ENCODE results near the gene PLEKHA8.

The PLEKHA8 gene

DNA sequence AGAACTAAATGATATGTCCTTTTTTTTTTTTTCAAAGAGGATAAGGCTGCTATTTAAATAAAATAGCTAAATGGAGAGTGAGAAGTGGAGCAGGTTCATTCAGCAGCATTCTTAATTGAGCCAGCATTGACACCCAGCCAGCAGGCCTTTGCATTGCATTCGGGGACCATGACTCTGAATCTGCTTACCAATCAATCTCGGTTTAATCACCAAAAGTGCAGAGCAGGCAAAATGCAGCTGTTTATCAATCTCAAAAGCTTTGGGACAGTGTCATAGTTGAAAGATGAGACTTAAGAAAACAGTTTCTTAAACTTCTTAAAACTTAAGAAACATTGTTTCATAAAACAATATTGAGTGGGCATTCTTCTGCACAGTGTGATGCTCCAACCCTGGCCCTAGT is 51.7 kb downstream of the PLEKHA8 start:
- TF ChIP-seq, protein P1, sequence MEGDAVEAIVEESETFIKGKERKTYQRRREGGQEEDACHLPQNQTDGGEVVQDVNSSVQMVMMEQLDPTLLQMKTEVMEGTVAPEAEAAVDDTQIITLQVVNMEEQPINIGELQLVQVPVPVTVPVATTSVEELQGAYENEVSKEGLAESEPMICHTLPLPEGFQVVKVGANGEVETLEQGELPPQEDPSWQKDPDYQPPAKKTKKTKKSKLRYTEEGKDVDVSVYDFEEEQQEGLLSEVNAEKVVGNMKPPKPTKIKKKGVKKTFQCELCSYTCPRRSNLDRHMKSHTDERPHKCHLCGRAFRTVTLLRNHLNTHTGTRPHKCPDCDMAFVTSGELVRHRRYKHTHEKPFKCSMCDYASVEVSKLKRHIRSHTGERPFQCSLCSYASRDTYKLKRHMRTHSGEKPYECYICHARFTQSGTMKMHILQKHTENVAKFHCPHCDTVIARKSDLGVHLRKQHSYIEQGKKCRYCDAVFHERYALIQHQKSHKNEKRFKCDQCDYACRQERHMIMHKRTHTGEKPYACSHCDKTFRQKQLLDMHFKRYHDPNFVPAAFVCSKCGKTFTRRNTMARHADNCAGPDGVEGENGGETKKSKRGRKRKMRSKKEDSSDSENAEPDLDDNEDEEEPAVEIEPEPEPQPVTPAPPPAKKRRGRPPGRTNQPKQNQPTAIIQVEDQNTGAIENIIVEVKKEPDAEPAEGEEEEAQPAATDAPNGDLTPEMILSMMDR (IDR thresholded peaks at IDR 0.05; ENCODE audit: control insufficient read depth, extremely low read depth, insufficient read depth) = no peak
- DNase-seq (ENCODE audit: low read depth) = no peak
- H3K4me3 ChIP-seq (ENCODE audit: low read depth, low read length) = no peak overlapping the region

DNA sequence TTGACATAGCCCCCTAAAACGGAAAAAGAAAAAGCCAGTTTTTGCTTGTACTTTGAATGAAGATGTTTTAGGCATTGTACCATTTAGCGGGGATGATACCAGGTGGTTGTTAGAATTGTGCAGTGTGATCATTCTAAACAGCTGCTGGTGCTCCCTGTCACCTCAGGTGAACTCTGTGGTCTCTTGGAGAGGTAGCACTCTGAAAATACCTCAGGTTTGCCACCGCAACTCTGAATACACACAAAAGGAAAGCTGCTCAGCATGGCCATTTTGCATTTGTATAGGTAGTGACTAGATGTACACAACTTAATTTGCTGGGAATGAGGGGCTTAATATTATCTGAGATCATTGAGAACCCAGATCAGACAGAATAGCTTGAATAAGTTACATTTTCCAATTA is 52.6 kb downstream of the PLEKHA8 start:
- TF ChIP-seq, protein P1 (IDR thresholded peaks at IDR 0.05; ENCODE audit: control insufficient read depth, extremely low read depth, insufficient read depth) = no peak
- no peak for DNase-seq (ENCODE audit: low read depth)
- H3K4me3 ChIP-seq (ENCODE audit: low read depth, low read length) = no peak overlapping the region

DNA sequence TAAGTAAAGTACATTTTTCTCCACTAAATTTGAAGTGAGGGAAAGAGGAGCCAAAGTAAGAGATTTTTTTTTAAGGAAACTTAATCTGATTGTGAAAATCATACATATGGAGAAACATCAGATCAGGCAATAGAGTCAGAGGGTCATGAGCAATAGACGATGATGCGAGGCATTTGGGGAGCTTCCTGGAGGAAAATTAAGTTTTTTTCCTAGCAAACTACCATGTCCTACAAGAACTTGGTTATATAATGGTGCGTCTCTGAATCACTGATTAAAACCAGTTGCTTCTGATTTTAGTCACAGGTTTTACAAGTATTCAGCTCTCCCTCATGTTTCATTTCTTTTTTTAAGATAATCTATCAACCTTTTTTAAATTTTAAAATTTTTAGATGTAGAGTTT is 54.5 kb downstream of the PLEKHA8 start:
- DNase-seq (ENCODE audit: low read depth) = no peak
- TF ChIP-seq, protein P1 (IDR thresholded peaks at IDR 0.05; ENCODE audit: control insufficient read depth, extremely low read depth, insufficient read depth) = no peak
- H3K4me3 ChIP-seq (ENCODE audit: low read depth, low read length) = no peak overlapping the region

DNA sequence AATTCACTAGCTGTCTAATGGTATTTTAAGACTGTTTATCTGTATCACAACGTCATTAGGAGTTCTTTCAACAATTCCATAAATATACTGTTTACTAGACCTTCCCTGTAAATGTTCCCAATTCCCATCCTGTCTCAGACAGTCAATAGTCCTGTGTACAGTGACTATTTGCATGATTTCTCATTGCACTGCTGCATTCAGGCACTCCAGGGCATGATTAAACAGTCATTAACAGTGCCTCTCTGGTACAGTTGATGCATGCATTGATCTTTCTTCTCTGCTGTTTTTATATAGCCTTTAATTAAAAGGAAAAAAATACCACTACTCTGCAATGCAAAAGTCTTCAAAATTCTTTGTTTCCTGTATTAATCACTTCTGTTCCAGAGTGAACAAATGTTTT is 55.1 kb downstream of the PLEKHA8 start:
- no peak overlapping the region for H3K4me3 ChIP-seq (ENCODE audit: low read depth, low read length)
- no peak for DNase-seq (ENCODE audit: low read depth)
- TF ChIP-seq, protein P1 (IDR thresholded peaks at IDR 0.05; ENCODE audit: control insufficient read depth, extremely low read depth, insufficient read depth) = no peak

DNA sequence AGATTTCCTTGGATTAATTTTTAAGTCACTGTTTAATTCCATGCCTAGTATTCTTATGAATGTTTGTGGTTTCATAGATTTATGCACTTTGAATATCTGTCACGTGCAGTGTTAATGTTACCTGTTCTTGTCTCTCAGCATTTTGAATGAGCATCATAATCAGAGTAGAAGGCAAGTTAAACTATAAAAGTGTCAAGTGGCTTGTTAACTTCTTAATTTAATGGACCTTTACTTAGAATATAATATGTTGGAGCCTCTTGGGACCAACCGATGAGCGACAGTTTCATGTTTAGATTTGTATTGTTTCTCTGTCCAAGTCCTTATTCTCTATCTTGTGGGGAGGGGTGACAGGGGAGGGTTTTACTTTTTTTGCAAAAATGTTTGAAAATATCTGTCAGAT is 56.0 kb downstream of the PLEKHA8 start:
- TF ChIP-seq, protein P1 (IDR thresholded peaks at IDR 0.05; ENCODE audit: control insufficient read depth, extremely low read depth, insufficient read depth) = no peak
- DNase-seq (ENCODE audit: low read depth) = no peak
- no peak overlapping the region for H3K4me3 ChIP-seq (ENCODE audit: low read depth, low read length)

DNA sequence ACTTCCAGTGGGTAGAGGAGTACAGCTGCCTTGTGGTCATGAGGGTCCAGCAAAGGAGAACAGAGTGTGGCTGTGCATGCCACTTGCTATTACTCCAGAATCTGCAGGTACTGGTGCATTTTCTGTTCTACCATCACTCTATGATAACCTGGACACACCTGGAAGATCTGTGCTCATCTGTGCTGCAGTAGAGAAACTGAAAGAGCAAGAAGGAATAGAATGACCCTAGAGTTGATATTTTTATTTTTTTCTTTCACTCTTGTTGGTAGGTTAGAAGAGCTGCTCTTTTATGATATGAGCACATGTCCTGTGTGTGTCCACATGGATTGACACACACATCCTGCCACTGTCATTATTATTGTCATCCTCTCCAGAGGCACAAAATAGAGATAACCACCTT is 58.3 kb downstream of the PLEKHA8 start:
- no peak for DNase-seq (ENCODE audit: low read depth)
- TF ChIP-seq, protein P1 (IDR thresholded peaks at IDR 0.05; ENCODE audit: control insufficient read depth, extremely low read depth, insufficient read depth) = no peak

DNA sequence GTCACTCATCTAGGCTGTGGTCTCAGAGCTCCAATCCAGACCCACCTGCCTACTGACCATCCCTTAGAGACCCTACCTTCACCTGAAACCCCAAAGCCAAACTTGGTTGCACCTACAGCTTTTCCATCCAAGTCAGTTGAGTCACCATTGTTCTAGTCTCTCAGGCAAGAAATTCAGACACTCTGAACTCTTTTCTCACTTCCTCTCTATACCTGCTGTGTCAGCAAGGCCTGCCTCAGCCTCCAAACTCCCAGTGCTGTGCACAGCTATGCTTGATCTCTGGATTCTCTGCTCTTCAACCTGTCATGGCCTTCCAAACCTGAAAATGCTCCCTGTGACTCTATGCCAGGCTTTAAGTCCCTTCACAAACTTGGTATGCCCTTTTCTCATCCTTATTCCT is 59.2 kb downstream of the PLEKHA8 start:
- no peak for DNase-seq (ENCODE audit: low read depth)
- TF ChIP-seq, protein P1 (IDR thresholded peaks at IDR 0.05; ENCODE audit: control insufficient read depth, extremely low read depth, insufficient read depth) = no peak
- H3K4me3 ChIP-seq (ENCODE audit: low read depth, low read length) = no peak overlapping the region

More for the DNA sequence above, 58.3 kb downstream of the PLEKHA8 start:
- no peak overlapping the region for H3K4me3 ChIP-seq (ENCODE audit: low read depth, low read length)
